Embryonic facial prominence (tissue), 1 donor: ENCODE results near the gene RNASE1.
"Not testable (repeated sequence)": the region's sequence is repeated elsewhere in the genome, so short reads cannot be mapped to it uniquely, and the experiment has no call there.

Experiments used
- DNase-seq: peaks from one replicate; pipeline ENCODE4 v3.0.0-alpha.2; 2016; ENCODE audit errors: extremely low spot score

RNASE1 gene

GRCh38 chr14:20772650-20773049 lies 30.0 kb downstream of the RNASE1 start:
- DNase-seq, result no peak

- DNase-seq, result no peak
These were observed 33.2 kb downstream of the RNASE1 start for GRCh38 chr14:20769421-20769820.

GRCh38 chr14:20768593-20768892 lies 34.1 kb downstream of the RNASE1 start:
- DNase-seq, result no peak

- DNase-seq, result no peak
These were observed 41.7 kb downstream of the RNASE1 start for GRCh38 chr14:20760950-20761349.

GRCh38 chr14:20759465-20759864 lies 43.2 kb downstream of the RNASE1 start:
- not testable (repeated sequence) for DNase-seq

- DNase-seq, result no peak
These were observed 44.7 kb downstream of the RNASE1 start for GRCh38 chr14:20757965-20758364.

GRCh38 chr14:20755037-20755436 lies 47.6 kb downstream of the RNASE1 start:
- no peak for DNase-seq

- no peak for DNase-seq
These were observed 48.3 kb downstream of the RNASE1 start for GRCh38 chr14:20754308-20754707.

- DNase-seq, result no peak
These were observed 50.6 kb downstream of the RNASE1 start for GRCh38 chr14:20751963-20752562.
